GM12878 (cell line): ENCODE results near the gene DAZAP2. TPM values are rescaled to one million over a fixed set of nuclear protein-coding genes. Genes with fewer than 3 reads are reported as not detected.

ENCODE experiments used
- CTCF ChIP-seq, 3 experiments: IDR thresholded peaks in 2 of 3; conservative IDR thresholded peaks in 1 of 3; 2 replicates each; pipeline ENCODE4 v1.5.1; 2011; ENCODE audit warnings: low read depth in 3 of 3, low read length in 3 of 3, mild to moderate bottlenecking in 3 of 3, control low read depth in 2 of 3, moderate library complexity in 2 of 3, inconsistent platforms in 1 of 3, mixed read lengths in 1 of 3; ENCODE audit not compliant: control insufficient read depth in 2 of 3, insufficient read depth in 1 of 3; ENCODE audit errors: extremely low read depth in 1 of 3
- DPF2 ChIP-seq: fragments of 450-650 bp; IDR thresholded peaks from 2 replicates; pipeline ENCODE4 v1.6.1; 2017; ENCODE audit warnings: mild to moderate bottlenecking
- EGR1 ChIP-seq, 2 experiments: IDR thresholded peaks; 1 replicate in 1 of 2; 2 replicates in 1 of 2; pipeline ENCODE4 v1.6.1; 2011 to 2012; ENCODE audit warnings: low read depth in 2 of 2, low read length in 2 of 2, borderline replicate concordance in 1 of 2, mild to moderate bottlenecking in 1 of 2, moderate library complexity in 1 of 2
- GABPA ChIP-seq: IDR thresholded peaks from 2 replicates; pipeline ENCODE4 v1.6.1; 2014; ENCODE audit warnings: antibody characterized with exemption, low read depth, mild to moderate bottlenecking, inconsistent platforms
- GATAD2B ChIP-seq: fragments of 450-650 bp; conservative IDR thresholded peaks from 2 replicates; pipeline ENCODE4 v1.6.1; 2017; ENCODE audit warnings: low read depth, mild to moderate bottlenecking, moderate library complexity
- IKZF2 ChIP-seq, 2 experiments: fragments of 450-650 bp; IDR thresholded peaks; 2 replicates each; pipeline ENCODE4 v1.6.1; 2017; ENCODE audit warnings: mild to moderate bottlenecking in 2 of 2, moderate library complexity in 2 of 2
- NR2F1 ChIP-seq: fragments of 450-650 bp; conservative IDR thresholded peaks from 2 replicates; pipeline ENCODE4 v1.6.1; 2017; ENCODE audit warnings: mild to moderate bottlenecking
- NRF1 ChIP-seq: conservative IDR thresholded peaks from 2 replicates; pipeline ENCODE4 v1.6.1; 2011; ENCODE audit warnings: mild to moderate bottlenecking, low read depth, low read length, improper control_type of control experiment
- PRDM15 ChIP-seq: fragments of 450-650 bp; formaldehyde crosslinking; IDR thresholded peaks from 2 replicates; pipeline ENCODE4 v1.4.0; 2020; ENCODE audit warnings: mild to moderate bottlenecking, moderate library complexity
- RBBP5 ChIP-seq: fragments of 200-600 bp; sonication (generic); conservative IDR thresholded peaks from 2 replicates; pipeline ENCODE4 v1.6.1; 2016
- RELB ChIP-seq: fragments of 450-650 bp; IDR thresholded peaks from 2 replicates; pipeline ENCODE4 v1.6.1; 2017; ENCODE audit warnings: low read depth, mild to moderate bottlenecking, moderate library complexity
- REST ChIP-seq: IDR thresholded peaks from 2 replicates; pipeline ENCODE4 v1.6.1; 2012; ENCODE audit warnings: mild to moderate bottlenecking, low read depth, low read length
- SMC3 ChIP-seq: IDR thresholded peaks from 2 replicates; pipeline ENCODE4 v1.6.1; 2011; ENCODE audit warnings: low read length, improper control_type of control experiment, borderline replicate concordance
- SP1 ChIP-seq: IDR thresholded peaks from one replicate; pipeline ENCODE4 v1.6.1; 2011; ENCODE audit warnings: low read depth, low read length
- TAF1 ChIP-seq: IDR thresholded peaks from 2 replicates; pipeline ENCODE4 v1.6.1; 2011; ENCODE audit warnings: mild to moderate bottlenecking, low read depth, low read length, borderline replicate concordance
- ZNF217 ChIP-seq: fragments of 450-650 bp; IDR thresholded peaks from 2 replicates; pipeline ENCODE4 v1.6.1; 2017; ENCODE audit warnings: antibody characterized with exemption, mild to moderate bottlenecking
- polyA plus RNA-seq, 11 experiments: library from polyadenylated mRNA; depleted of rRNA in 4 of 11; unstranded in 6 of 11; stranded (reverse) in 5 of 11; fragments of >200 nt; fragmentation: Nextera tagmentation in 4 of 11; fragmentation: Illumina TruSeq in 1 of 11; extraction: Ambion mirVana in 4 of 11; extraction: Trizol in 1 of 11; gene quantifications; 1 replicate in 1 of 11; 2 replicates in 10 of 11; pipeline versions ENCODE4 v1.2.1 to v1.2.3, GENCODE V29; 2011 to 2016; ENCODE audit warnings: inconsistent platforms in 2 of 11, missing spikeins in 2 of 11, low read depth in 1 of 11
- total RNA-seq, 4 experiments: library from RNA; depleted of rRNA in 3 of 4; stranded (reverse); fragments of >200 nt in 3 of 4; fragmentation: Illumina TruSeq in 1 of 4; extraction: Trizol in 1 of 4; gene quantifications; 2 replicates each; pipeline versions ENCODE4 v1.2.1 to v1.2.3, GENCODE V29; 2013 to 2021

The DAZAP2 gene
- total and polyA plus RNA-seq, 10 of the 15 experiments (the other 5 are each of a cell fraction or from before 2014, with no cell fraction given) = 71.0 to 267 (median 158) TPM

GRCh38 chr12:51217133-51217967 lies 21.3 kb upstream of the DAZAP2 start (continued):
- no peak for TF ChIP-seq REST
- 0 out of 2 replicates have a peak, but pooled peaks have one; percentile 23 for TF ChIP-seq ZNF217
- TF ChIP-seq PRDM15 (CRISPR knock-in tag) = no peak
- TF ChIP-seq GABPA = no peak
- TF ChIP-seq EGR1 (IDR thresholded peaks at IDR 0.05; ENCODE audit: borderline replicate concordance in 1 of 2, low read depth in 2 of 2, low read length in 2 of 2) = peak in 1 of 2 experiments; percentile 51; a peak in 1 of 3 replicates
- TF ChIP-seq SMC3 = peak; percentile 24; the same call in 1 of the 2 replicates
- no peak for TF ChIP-seq RBBP5
- TF ChIP-seq CTCF (IDR thresholded peaks at IDR 0.05 in 2 of 3, conservative IDR thresholded peaks at IDR 0.05 in 1 of 3; ENCODE audit: control insufficient read depth in 2 of 3, extremely low read depth in 1 of 3, insufficient read depth in 1 of 3, low read depth in 3 of 3, low read length in 3 of 3) = peak; percentile 31 to 52 (median 35); a peak in 4 of 6 replicates
- TF ChIP-seq NR2F1 = peak; percentile 27; the same call in 1 of the 2 replicates
- TF ChIP-seq SP1 = no peak
- TF ChIP-seq GATAD2B = peak; percentile 34; the same call in 1 of the 2 replicates
- TF ChIP-seq IKZF2 (IDR thresholded peaks at IDR 0.05) = no peak
- no peak; the same call in 1 of the 2 replicates for TF ChIP-seq TAF1
- 0 out of 2 replicates have a peak, but pooled peaks have one; percentile 13 for TF ChIP-seq RELB
- no peak for TF ChIP-seq DPF2
- no peak for TF ChIP-seq NRF1
